IPS-18c (cell line): ENCODE results near the gene TADA1.
"Not testable (repeated sequence)": the region's sequence is repeated elsewhere in the genome, so short reads cannot be mapped to it uniquely, and the experiment has no call there.

ENCODE experiments used
- H3K4me3 ChIP-seq: 2 replicates; pipeline ENCODE4 v1.7.0; 2013; ENCODE audit warnings: low read depth, mild to moderate bottlenecking, low read length, moderate library complexity; ENCODE audit not compliant: insufficient read depth
- H3K9me3 ChIP-seq: one replicate; pipeline ENCODE4 v1.6.1; 2013; ENCODE audit warnings: mild to moderate bottlenecking, low read length, moderate library complexity; ENCODE audit not compliant: control insufficient read depth, insufficient read depth

The TADA1 gene

GRCh38 chr1:166859597-166859996 is 16.5 kb downstream of the TADA1 start:
- Histone ChIP-seq H3K4me3 (no peak overlapping the region), H3K9me3 (no peaks in the 10 kb centered on the region)

- H3K9me3 ChIP-seq = no peaks in the 10 kb centered on the region
- no peak overlapping the region for H3K4me3 ChIP-seq
Measured at GRCh38 chr1:166858726-166859419, 17.2 kb downstream of the TADA1 start.

- no peaks in the 10 kb centered on the region for H3K9me3 ChIP-seq
- H3K4me3 ChIP-seq = no peak overlapping the region
Measured at GRCh38 chr1:166857995-166858394, 18.1 kb downstream of the TADA1 start.

- H3K4me3 ChIP-seq = no peak overlapping the region
- no peaks in the 10 kb centered on the region for H3K9me3 ChIP-seq
Measured at GRCh38 chr1:166855558-166855957, 20.5 kb downstream of the TADA1 start.

GRCh38 chr1:166852918-166853317 is 23.1 kb downstream of the TADA1 start:
- Histone ChIP-seq H3K4me3 (no peak overlapping the region), H3K9me3 (no peaks in the 10 kb centered on the region)

- H3K9me3 ChIP-seq = no peaks in the 10 kb centered on the region
- no peak overlapping the region for H3K4me3 ChIP-seq
Measured at GRCh38 chr1:166849135-166849534, 26.9 kb downstream of the TADA1 start.

- no peaks in the 10 kb centered on the region for H3K9me3 ChIP-seq
- no peak overlapping the region for H3K4me3 ChIP-seq
Measured at GRCh38 chr1:166848193-166848592, 27.9 kb downstream of the TADA1 start.

- Histone ChIP-seq H3K4me3 (no peak overlapping the region), H3K9me3 (no peaks in the 10 kb centered on the region)
Measured at GRCh38 chr1:166844791-166845190, 31.3 kb downstream of the TADA1 start.

GRCh38 chr1:166843769-166844596 is 32.1 kb downstream of the TADA1 start:
- H3K9me3 ChIP-seq = no peaks in the 10 kb centered on the region
- no peak overlapping the region for H3K4me3 ChIP-seq

GRCh38 chr1:166843322-166843721 is 32.7 kb downstream of the TADA1 start:
- Histone ChIP-seq H3K4me3 (no peak overlapping the region), H3K9me3 (no peaks in the 10 kb centered on the region)

GRCh38 chr1:166840309-166841274 is 35.5 kb downstream of the TADA1 start:
- peak overlapping the region; percentile 76 for H3K4me3 ChIP-seq
- H3K9me3 ChIP-seq = no peaks in the 10 kb centered on the region

GRCh38 chr1:166839600-166840308 is 36.3 kb downstream of the TADA1 start:
- H3K9me3 ChIP-seq = no peaks in the 10 kb centered on the region
- H3K4me3 ChIP-seq = peak overlapping the region; percentile 77

- Histone ChIP-seq H3K4me3 (peak within 1 kb of the TSS; percentile 77), H3K9me3 (no peaks in the 10 kb centered on the region)
Measured at GRCh38 chr1:166838766-166839599, 37.1 kb downstream of the TADA1 start, which contains the start of gene POGK. TSS of gene POGK (plus strand) at chr1:166839475. CDS start at chr1:166840957, 1,482 bp downstream.

GRCh38 chr1:166836733-166837132 is 39.3 kb downstream of the TADA1 start:
- H3K4me3 ChIP-seq = no peak overlapping the region
- peaks cover 2% of the 10 kb centered on the region for H3K9me3 ChIP-seq

GRCh38 chr1:166829762-166830161 is 46.3 kb downstream of the TADA1 start:
- H3K9me3 ChIP-seq, H3K4me3 ChIP-seq: not testable (repeated sequence)

GRCh38 chr1:166827426-166827825 is 48.6 kb downstream of the TADA1 start:
- peaks cover 10% of the 10 kb centered on the region for H3K9me3 ChIP-seq
- no peak overlapping the region for H3K4me3 ChIP-seq
